GM12878 (cell line): Measurements from ENCODE around the gene PDE1C.

Experiments used
- BRCA1 ChIP-seq: IDR thresholded peaks from 2 replicates; pipeline ENCODE4 v1.6.1; 2011; ENCODE audit warnings: low read depth, low read length, improper control_type of control experiment
- CHD1 ChIP-seq: IDR thresholded peaks from 2 replicates; pipeline ENCODE4 v1.6.1; 2012; ENCODE audit warnings: low read depth, low read length, improper control_type of control experiment
- CREB1 ChIP-seq: IDR thresholded peaks from 2 replicates; pipeline ENCODE4 v1.6.1; 2012; ENCODE audit warnings: low read depth, mild to moderate bottlenecking, inconsistent platforms
- FOXM1 ChIP-seq: IDR thresholded peaks from 2 replicates; pipeline ENCODE4 v1.6.1; 2012; ENCODE audit warnings: low read depth, mild to moderate bottlenecking, inconsistent platforms, low read length, moderate library complexity
- NFIC ChIP-seq: IDR thresholded peaks from 2 replicates; pipeline ENCODE4 v1.6.1; 2012; ENCODE audit warnings: low read depth, mild to moderate bottlenecking, inconsistent platforms, low read length, moderate library complexity
- TCF3 ChIP-seq: IDR thresholded peaks from 2 replicates; pipeline ENCODE4 v1.6.1; 2012; ENCODE audit warnings: low read depth, mild to moderate bottlenecking, low read length, borderline replicate concordance; ENCODE audit not compliant: insufficient read depth
- TF ChIP-seq, protein P1 (sequence below): IDR thresholded peaks from 2 replicates; pipeline ENCODE4 v1.6.1; 2012; ENCODE audit warnings: mild to moderate bottlenecking, low read depth, low read length
- TF ChIP-seq, protein P2 (sequence below): fragments of 450-650 bp; IDR thresholded peaks from 2 replicates; pipeline ENCODE4 v1.6.1; 2017; ENCODE audit warnings: borderline replicate concordance
- TF ChIP-seq, protein P3 (sequence below), 3 experiments: IDR thresholded peaks in 2 of 3; conservative IDR thresholded peaks in 1 of 3; 2 replicates each; pipeline ENCODE4 v1.5.1; 2011; ENCODE audit warnings: low read depth in 3 of 3, low read length in 3 of 3, mild to moderate bottlenecking in 3 of 3, control low read depth in 2 of 3, moderate library complexity in 2 of 3, inconsistent platforms in 1 of 3, mixed read lengths in 1 of 3; ENCODE audit not compliant: control insufficient read depth in 2 of 3, insufficient read depth in 1 of 3; ENCODE audit errors: extremely low read depth in 1 of 3
- TF ChIP-seq, protein P4 (sequence below): IDR thresholded peaks from 2 replicates; pipeline ENCODE4 v1.6.1; 2011; ENCODE audit warnings: borderline replicate concordance, low read depth, mild to moderate bottlenecking, moderate library complexity, mixed read lengths, low read length; ENCODE audit not compliant: insufficient read depth; ENCODE audit errors: extremely low read length

DNA sequence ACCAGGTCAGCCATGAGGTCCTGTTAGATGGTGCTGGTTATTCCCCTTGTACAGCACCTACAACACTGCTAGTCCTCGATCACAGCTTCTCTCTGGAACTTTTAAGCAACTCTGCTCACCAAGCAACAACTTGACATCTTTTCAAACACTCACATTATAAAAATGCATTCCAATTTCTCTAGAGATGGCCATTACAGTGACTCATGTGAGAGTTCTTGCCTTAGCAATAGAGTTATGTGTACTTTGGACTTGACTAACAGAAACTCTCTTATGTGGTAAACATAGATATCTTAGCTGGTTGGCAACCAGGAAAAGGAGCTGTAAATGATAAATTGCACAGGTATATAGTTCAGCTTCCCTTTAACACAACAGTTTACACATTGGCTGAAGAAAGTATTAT is 122.2 kb downstream of the PDE1C start:
- TF ChIP-seq, protein P1, sequence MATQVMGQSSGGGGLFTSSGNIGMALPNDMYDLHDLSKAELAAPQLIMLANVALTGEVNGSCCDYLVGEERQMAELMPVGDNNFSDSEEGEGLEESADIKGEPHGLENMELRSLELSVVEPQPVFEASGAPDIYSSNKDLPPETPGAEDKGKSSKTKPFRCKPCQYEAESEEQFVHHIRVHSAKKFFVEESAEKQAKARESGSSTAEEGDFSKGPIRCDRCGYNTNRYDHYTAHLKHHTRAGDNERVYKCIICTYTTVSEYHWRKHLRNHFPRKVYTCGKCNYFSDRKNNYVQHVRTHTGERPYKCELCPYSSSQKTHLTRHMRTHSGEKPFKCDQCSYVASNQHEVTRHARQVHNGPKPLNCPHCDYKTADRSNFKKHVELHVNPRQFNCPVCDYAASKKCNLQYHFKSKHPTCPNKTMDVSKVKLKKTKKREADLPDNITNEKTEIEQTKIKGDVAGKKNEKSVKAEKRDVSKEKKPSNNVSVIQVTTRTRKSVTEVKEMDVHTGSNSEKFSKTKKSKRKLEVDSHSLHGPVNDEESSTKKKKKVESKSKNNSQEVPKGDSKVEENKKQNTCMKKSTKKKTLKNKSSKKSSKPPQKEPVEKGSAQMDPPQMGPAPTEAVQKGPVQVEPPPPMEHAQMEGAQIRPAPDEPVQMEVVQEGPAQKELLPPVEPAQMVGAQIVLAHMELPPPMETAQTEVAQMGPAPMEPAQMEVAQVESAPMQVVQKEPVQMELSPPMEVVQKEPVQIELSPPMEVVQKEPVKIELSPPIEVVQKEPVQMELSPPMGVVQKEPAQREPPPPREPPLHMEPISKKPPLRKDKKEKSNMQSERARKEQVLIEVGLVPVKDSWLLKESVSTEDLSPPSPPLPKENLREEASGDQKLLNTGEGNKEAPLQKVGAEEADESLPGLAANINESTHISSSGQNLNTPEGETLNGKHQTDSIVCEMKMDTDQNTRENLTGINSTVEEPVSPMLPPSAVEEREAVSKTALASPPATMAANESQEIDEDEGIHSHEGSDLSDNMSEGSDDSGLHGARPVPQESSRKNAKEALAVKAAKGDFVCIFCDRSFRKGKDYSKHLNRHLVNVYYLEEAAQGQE: no peak
- TF ChIP-seq FOXM1 (no peak), NFIC (no peak), TCF3 (no peak), BRCA1 (no peak), CREB1 (no peak), CHD1 (no peak)
- TF ChIP-seq, protein P2, sequence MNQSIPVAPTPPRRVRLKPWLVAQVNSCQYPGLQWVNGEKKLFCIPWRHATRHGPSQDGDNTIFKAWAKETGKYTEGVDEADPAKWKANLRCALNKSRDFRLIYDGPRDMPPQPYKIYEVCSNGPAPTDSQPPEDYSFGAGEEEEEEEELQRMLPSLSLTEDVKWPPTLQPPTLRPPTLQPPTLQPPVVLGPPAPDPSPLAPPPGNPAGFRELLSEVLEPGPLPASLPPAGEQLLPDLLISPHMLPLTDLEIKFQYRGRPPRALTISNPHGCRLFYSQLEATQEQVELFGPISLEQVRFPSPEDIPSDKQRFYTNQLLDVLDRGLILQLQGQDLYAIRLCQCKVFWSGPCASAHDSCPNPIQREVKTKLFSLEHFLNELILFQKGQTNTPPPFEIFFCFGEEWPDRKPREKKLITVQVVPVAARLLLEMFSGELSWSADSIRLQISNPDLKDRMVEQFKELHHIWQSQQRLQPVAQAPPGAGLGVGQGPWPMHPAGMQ: no peak
- TF ChIP-seq, protein P3, sequence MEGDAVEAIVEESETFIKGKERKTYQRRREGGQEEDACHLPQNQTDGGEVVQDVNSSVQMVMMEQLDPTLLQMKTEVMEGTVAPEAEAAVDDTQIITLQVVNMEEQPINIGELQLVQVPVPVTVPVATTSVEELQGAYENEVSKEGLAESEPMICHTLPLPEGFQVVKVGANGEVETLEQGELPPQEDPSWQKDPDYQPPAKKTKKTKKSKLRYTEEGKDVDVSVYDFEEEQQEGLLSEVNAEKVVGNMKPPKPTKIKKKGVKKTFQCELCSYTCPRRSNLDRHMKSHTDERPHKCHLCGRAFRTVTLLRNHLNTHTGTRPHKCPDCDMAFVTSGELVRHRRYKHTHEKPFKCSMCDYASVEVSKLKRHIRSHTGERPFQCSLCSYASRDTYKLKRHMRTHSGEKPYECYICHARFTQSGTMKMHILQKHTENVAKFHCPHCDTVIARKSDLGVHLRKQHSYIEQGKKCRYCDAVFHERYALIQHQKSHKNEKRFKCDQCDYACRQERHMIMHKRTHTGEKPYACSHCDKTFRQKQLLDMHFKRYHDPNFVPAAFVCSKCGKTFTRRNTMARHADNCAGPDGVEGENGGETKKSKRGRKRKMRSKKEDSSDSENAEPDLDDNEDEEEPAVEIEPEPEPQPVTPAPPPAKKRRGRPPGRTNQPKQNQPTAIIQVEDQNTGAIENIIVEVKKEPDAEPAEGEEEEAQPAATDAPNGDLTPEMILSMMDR (IDR thresholded peaks at IDR 0.05 in 2 of 3, conservative IDR thresholded peaks at IDR 0.05 in 1 of 3; ENCODE audit: control insufficient read depth in 2 of 3, extremely low read depth in 1 of 3, insufficient read depth in 1 of 3, low read depth in 3 of 3, low read length in 3 of 3): no peak
- TF ChIP-seq, protein P4, sequence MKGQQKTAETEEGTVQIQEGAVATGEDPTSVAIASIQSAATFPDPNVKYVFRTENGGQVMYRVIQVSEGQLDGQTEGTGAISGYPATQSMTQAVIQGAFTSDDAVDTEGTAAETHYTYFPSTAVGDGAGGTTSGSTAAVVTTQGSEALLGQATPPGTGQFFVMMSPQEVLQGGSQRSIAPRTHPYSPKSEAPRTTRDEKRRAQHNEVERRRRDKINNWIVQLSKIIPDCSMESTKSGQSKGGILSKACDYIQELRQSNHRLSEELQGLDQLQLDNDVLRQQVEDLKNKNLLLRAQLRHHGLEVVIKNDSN: no peak
